ENCODE results near the gene MYO5A.

DNA sequence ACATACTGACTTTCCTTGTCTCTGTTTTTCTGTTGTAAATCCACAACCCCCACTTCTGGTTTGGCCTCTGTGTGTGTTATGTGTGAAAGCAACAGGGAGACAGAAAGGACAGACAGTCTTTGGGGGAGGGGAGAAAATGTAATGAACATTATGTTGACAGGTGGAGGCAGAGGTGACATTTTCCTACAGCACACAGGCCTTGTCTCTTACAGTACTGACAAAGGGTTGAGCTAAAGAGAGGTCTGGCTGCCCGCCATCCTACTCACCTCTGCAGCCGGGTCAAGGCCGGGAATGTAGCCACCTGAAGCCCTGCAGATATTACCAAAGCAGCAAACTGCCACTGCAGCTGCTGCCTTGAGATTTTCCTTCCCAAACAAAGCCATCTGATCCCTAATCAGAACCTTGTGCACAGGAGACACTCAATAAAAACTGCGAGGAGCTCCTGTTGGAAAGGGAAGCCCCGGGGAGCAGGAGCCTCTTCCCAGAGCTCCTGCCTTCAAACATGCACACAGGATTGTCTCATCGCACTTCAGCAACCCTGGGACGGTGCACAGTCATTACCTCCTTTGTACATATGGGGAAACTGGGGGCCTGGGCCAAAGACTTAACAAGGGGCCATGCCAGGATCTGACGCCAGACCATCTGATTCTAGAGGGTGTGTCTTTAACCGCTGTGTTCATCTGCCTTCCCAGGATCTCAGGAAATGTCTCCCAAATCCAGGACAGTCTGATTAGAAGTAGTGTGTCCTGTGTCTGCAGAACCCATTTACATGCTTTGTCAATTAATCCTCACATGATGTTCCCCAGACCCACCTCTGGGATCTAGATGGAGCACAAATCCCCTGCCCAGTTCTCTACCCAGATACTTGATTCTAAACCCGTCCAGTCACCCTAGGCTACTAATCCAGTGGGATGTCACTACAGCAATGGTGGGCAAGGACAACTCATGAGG, 247.3 kb downstream of the MYO5A start:
- no peak for TF ChIP-seq POLR2A (IDR thresholded peaks at IDR 0.05)
- TF ChIP-seq, protein P1, sequence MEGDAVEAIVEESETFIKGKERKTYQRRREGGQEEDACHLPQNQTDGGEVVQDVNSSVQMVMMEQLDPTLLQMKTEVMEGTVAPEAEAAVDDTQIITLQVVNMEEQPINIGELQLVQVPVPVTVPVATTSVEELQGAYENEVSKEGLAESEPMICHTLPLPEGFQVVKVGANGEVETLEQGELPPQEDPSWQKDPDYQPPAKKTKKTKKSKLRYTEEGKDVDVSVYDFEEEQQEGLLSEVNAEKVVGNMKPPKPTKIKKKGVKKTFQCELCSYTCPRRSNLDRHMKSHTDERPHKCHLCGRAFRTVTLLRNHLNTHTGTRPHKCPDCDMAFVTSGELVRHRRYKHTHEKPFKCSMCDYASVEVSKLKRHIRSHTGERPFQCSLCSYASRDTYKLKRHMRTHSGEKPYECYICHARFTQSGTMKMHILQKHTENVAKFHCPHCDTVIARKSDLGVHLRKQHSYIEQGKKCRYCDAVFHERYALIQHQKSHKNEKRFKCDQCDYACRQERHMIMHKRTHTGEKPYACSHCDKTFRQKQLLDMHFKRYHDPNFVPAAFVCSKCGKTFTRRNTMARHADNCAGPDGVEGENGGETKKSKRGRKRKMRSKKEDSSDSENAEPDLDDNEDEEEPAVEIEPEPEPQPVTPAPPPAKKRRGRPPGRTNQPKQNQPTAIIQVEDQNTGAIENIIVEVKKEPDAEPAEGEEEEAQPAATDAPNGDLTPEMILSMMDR (IDR thresholded peaks at IDR 0.05 in 4 of 5, conservative IDR thresholded peaks at IDR 0.05 in 1 of 5): no peak

Measured in gastrocnemius medialis (tissue), 4 donors.